ENCODE measurements around the gene GLRX5.
"Not testable (repeated sequence)": the region's sequence is repeated elsewhere in the genome, so short reads cannot be mapped to it uniquely, and the experiment has no call there.

GLRX5 gene

GRCh38 chr14:95508377-95508776 lies 26.5 kb upstream of the GLRX5 start:
- Histone ChIP-seq H4K20me1 (peaks cover 7 to 80% (median 58%) of the 10 kb centered on the region in 11 experiments; a peak in 16 of 22 replicates), H3K9ac (peak overlapping the region in 8 of 11 experiments; percentile 32 to 92 (median 80); a peak in 13 of 22 replicates), H3K9me3 (replicated peaks in 1 of 11) (no peaks in the 10 kb centered on the region), H3K4me3 (peak overlapping the region in 4 of 10 experiments; percentile 3 to 76 (median 52); a peak in 4 of 20 replicates), H3K4me2 (peak overlapping the region; percentile 84 to 100 (median 100)), H3K4me1 (peaks cover 98 to 100% (median 100%) of the 10 kb centered on the region in 10 experiments), H3K27ac (peak overlapping the region in 9 of 11 experiments; percentile 70 to 98 (median 84); a peak in 18 of 22 replicates), H3K27me3 (no peaks in the 10 kb centered on the region), H3K36me3 (peaks cover 0 to 89% (median 58%) of the 10 kb centered on the region in 11 experiments; a peak in 19 of 22 replicates)
- no peak for TF ChIP-seq Cebpa-rat (IDR thresholded peaks at IDR 0.05)

GRCh38 chr14:95509495-95509894 lies 25.4 kb upstream of the GLRX5 start:
- Histone ChIP-seq H3K36me3 (peaks cover 0 to 82% (median 53%) of the 10 kb centered on the region in 11 experiments; a peak in 19 of 22 replicates), H4K20me1 (peaks cover 7 to 77% (median 63%) of the 10 kb centered on the region in 11 experiments; a peak in 17 of 22 replicates), H3K9me3 (replicated peaks in 1 of 11) (no peaks in the 10 kb centered on the region), H3K4me1 (peaks cover 96 to 100% (median 98%) of the 10 kb centered on the region in 10 experiments), H3K27me3 (no peaks in the 10 kb centered on the region), H3K4me3 (peak overlapping the region in 7 of 10 experiments; percentile 37 to 82 (median 73); a peak in 13 of 20 replicates), H3K27ac (peak overlapping the region in 10 of 11 experiments; percentile 23 to 98 (median 83); a peak in 18 of 22 replicates), H3K4me2 (peak overlapping the region; percentile 84 to 100 (median 100)), H3K9ac (peak overlapping the region in 9 of 11 experiments; percentile 11 to 92 (median 87); a peak in 17 of 22 replicates)
- no peak for TF ChIP-seq Cebpa-rat (IDR thresholded peaks at IDR 0.05)

DNA sequence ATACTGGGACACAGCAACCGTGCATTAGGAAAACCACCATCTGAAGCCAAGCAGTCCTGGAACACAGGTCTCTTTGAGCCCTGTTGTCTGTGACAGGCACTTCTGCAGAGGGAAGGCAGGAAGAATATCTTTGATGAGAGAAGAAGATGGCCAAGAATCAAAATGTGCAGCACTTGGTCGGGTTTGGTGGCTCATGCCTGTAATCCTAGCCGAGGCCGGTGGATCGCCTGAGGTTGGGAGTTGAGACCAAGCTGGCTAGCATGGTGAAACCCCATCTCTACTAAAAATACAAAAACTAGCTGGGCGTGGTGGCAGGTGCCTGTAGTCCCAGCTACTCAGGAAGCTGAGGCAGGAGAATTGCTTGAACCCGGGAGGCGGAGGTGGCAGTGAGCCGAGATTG lies 24.5 kb upstream of the GLRX5 start:
- H3K27me3 ChIP-seq; H3K9me3 ChIP-seq (replicated peaks in 1 of 11): not testable (repeated sequence)
- peaks cover 7 to 84% (median 60%) of the 10 kb centered on the region in 11 experiments; a peak in 17 of 22 replicates for H4K20me1 ChIP-seq
- H3K4me1 ChIP-seq: peaks cover 90 to 100% (median 97%) of the 10 kb centered on the region in 10 experiments
- peak overlapping the region in 8 of 11 experiments; percentile 53 to 92 (median 88); a peak in 15 of 22 replicates for H3K9ac ChIP-seq
- H3K36me3 ChIP-seq: peaks cover 0 to 74% (median 50%) of the 10 kb centered on the region in 11 experiments; a peak in 19 of 22 replicates
- H3K4me2 ChIP-seq: peak overlapping the region; percentile 84 to 100 (median 100)
- peak overlapping the region in 8 of 10 experiments; percentile 33 to 82 (median 70); a peak in 13 of 20 replicates for H3K4me3 ChIP-seq
- peak overlapping the region in 8 of 11 experiments; percentile 74 to 98 (median 85); a peak in 17 of 22 replicates for H3K27ac ChIP-seq

- peak overlapping the region in 8 of 10 experiments; percentile 33 to 82 (median 70); a peak in 14 of 20 replicates for H3K4me3 ChIP-seq
- peaks cover 0 to 70% (median 46%) of the 10 kb centered on the region in 11 experiments; a peak in 19 of 22 replicates for H3K36me3 ChIP-seq
- TF ChIP-seq Cebpa-rat (IDR thresholded peaks at IDR 0.05): no peak
- H4K20me1 ChIP-seq: peaks cover 7 to 89% (median 60%) of the 10 kb centered on the region in 11 experiments; a peak in 17 of 22 replicates
- peaks cover 85 to 100% (median 96%) of the 10 kb centered on the region in 10 experiments for H3K4me1 ChIP-seq
- H3K27ac ChIP-seq: peak overlapping the region in 8 of 11 experiments; percentile 74 to 98 (median 85); a peak in 16 of 22 replicates
- H3K9me3 ChIP-seq (replicated peaks in 1 of 11): no peaks in the 10 kb centered on the region
- H3K9ac ChIP-seq: peak overlapping the region in 8 of 11 experiments; percentile 53 to 92 (median 88); a peak in 16 of 22 replicates
- no peaks in the 10 kb centered on the region for H3K27me3 ChIP-seq
- peak overlapping the region; percentile 84 to 100 (median 100) for H3K4me2 ChIP-seq
Measured at GRCh38 chr14:95510804-95511203, 24.0 kb upstream of the GLRX5 start.

DNA sequence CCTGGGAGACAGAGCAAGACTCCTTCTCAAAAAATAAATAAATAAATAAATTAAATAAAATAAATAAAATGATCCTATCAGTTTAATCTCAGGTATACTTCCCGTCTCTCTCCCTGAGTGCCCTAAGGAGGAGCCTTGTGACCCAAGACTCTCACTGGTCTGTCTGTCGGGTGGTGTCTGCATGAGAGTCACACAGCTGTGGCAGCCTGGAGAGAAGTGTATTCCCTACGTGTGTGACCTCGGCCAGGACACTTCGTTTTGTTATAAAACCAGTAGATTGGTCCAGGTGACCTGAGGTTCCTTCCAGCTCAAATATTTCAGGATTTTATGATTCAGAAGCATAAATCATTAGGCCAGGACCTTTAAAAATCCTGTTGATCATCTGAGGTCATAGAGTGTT lies 23.2 kb upstream of the GLRX5 start:
- Histone ChIP-seq H3K27ac (peak overlapping the region in 8 of 11 experiments; percentile 74 to 98 (median 85); a peak in 16 of 22 replicates), H3K9ac (peak overlapping the region in 9 of 11 experiments; percentile 47 to 92 (median 87); a peak in 17 of 22 replicates), H3K4me1 (peaks cover 77 to 92% (median 88%) of the 10 kb centered on the region in 10 experiments), H3K36me3 (peaks cover 0 to 61% (median 37%) of the 10 kb centered on the region in 11 experiments; a peak in 19 of 22 replicates), H3K27me3 (no peaks in the 10 kb centered on the region), H3K4me2 (peak overlapping the region; percentile 84 to 100 (median 100)), H4K20me1 (peaks cover 7 to 86% (median 54%) of the 10 kb centered on the region in 11 experiments; a peak in 17 of 22 replicates), H3K9me3 (replicated peaks in 1 of 11) (no peaks in the 10 kb centered on the region), H3K4me3 (peak overlapping the region in 7 of 10 experiments; percentile 37 to 82 (median 73); a peak in 13 of 20 replicates)
- TF ChIP-seq Cebpa-rat (IDR thresholded peaks at IDR 0.05): no peak

GRCh38 chr14:95513291-95513690 lies 21.6 kb upstream of the GLRX5 start:
- TF ChIP-seq Cebpa-rat (IDR thresholded peaks at IDR 0.05): no peak

GRCh38 chr14:95514131-95515079 lies 20.4 kb upstream of the GLRX5 start:
- peak overlapping the region; percentile 80 to 92 (median 87); a peak in 21 of 22 replicates for H3K9ac ChIP-seq
- peak overlapping the region; percentile 94 to 100 (median 100) for H3K4me2 ChIP-seq
- peaks cover 7 to 59% (median 27%) of the 10 kb centered on the region in 11 experiments; a peak in 17 of 22 replicates for H4K20me1 ChIP-seq
- H3K36me3 ChIP-seq: peaks cover 0 to 34% (median 16%) of the 10 kb centered on the region in 11 experiments; a peak in 11 of 22 replicates
- H3K4me3 ChIP-seq: peak overlapping the region; percentile 55 to 85 (median 75)
- H3K9me3 ChIP-seq (replicated peaks in 1 of 11): no peaks in the 10 kb centered on the region
- peaks cover 77 to 92% (median 88%) of the 10 kb centered on the region in 10 experiments for H3K4me1 ChIP-seq
- no peaks in the 10 kb centered on the region for H3K27me3 ChIP-seq
- H3K27ac ChIP-seq: peak overlapping the region in 10 of 11 experiments; percentile 42 to 98 (median 94); a peak in 20 of 22 replicates
- TF ChIP-seq Cebpa-rat (IDR thresholded peaks at IDR 0.05): no peak

More at GRCh38 chr14:95513291-95513690, 21.6 kb upstream of the GLRX5 start:
- no peaks in the 10 kb centered on the region for H3K9me3 ChIP-seq (replicated peaks in 1 of 11)
- H3K4me1 ChIP-seq: peaks cover 77 to 92% (median 88%) of the 10 kb centered on the region in 10 experiments
- peak overlapping the region; percentile 94 to 100 (median 100) for H3K4me2 ChIP-seq
- H3K9ac ChIP-seq: peak overlapping the region in 9 of 11 experiments; percentile 18 to 92 (median 87); a peak in 17 of 22 replicates
- peaks cover 7 to 70% (median 38%) of the 10 kb centered on the region in 11 experiments; a peak in 17 of 22 replicates for H4K20me1 ChIP-seq
- peak overlapping the region in 9 of 11 experiments; percentile 26 to 98 (median 84); a peak in 16 of 22 replicates for H3K27ac ChIP-seq
- peak overlapping the region in 8 of 10 experiments; percentile 39 to 84 (median 74); a peak in 15 of 20 replicates for H3K4me3 ChIP-seq
- peaks cover 0 to 45% (median 27%) of the 10 kb centered on the region in 11 experiments; a peak in 13 of 22 replicates for H3K36me3 ChIP-seq
- no peaks in the 10 kb centered on the region for H3K27me3 ChIP-seq

GRCh38 chr14:95515080-95515489 lies 19.8 kb upstream of the GLRX5 start:
- no peak for TF ChIP-seq Cebpa-rat (IDR thresholded peaks at IDR 0.05)
- Histone ChIP-seq H3K27ac (peak overlapping the region; percentile 34 to 98 (median 94); a peak in 21 of 22 replicates), H3K4me1 (peaks cover 77 to 91% (median 88%) of the 10 kb centered on the region in 10 experiments), H3K9ac (peak overlapping the region; percentile 80 to 92 (median 87); a peak in 21 of 22 replicates), H3K36me3 (peaks cover 0 to 27% (median 10%) of the 10 kb centered on the region in 11 experiments; a peak in 6 of 22 replicates), H3K9me3 (replicated peaks in 1 of 11) (no peaks in the 10 kb centered on the region), H3K4me3 (peak overlapping the region; percentile 55 to 85 (median 75)), H3K27me3 (no peaks in the 10 kb centered on the region), H3K4me2 (peak overlapping the region; percentile 94 to 100 (median 100)), H4K20me1 (peaks cover 7 to 52% (median 26%) of the 10 kb centered on the region in 11 experiments; a peak in 16 of 22 replicates)

Data from BLaER1 treated with 17β-estradiol and CSF1 and Interleukin-3, amounts not matched to agents 10 nM and 100 nM (cell line).